Epithelial cell of esophagus (primary cell): Measurements from ENCODE around the gene GAN.
A peak's percentile ranks its signal among the peaks of the same experiment; 100 is the strongest.

ENCODE experiments used
- DNase-seq: peaks from one replicate; pipeline ENCODE4 v3.0.0; 2010; ENCODE audit warnings: low read depth
- H3K4me3 ChIP-seq: 2 replicates; pipeline ENCODE4 v1.5.1; 2011; ENCODE audit warnings: mild to moderate bottlenecking, low read length, control low read depth
- CTCF ChIP-seq: IDR thresholded peaks from 2 replicates; pipeline ENCODE4 v1.5.1; 2011; ENCODE audit warnings: low read depth, mild to moderate bottlenecking, low read length, control low read depth, inconsistent platforms; ENCODE audit not compliant: insufficient read depth; ENCODE audit errors: missing control alignments

Gene GAN

DNA sequence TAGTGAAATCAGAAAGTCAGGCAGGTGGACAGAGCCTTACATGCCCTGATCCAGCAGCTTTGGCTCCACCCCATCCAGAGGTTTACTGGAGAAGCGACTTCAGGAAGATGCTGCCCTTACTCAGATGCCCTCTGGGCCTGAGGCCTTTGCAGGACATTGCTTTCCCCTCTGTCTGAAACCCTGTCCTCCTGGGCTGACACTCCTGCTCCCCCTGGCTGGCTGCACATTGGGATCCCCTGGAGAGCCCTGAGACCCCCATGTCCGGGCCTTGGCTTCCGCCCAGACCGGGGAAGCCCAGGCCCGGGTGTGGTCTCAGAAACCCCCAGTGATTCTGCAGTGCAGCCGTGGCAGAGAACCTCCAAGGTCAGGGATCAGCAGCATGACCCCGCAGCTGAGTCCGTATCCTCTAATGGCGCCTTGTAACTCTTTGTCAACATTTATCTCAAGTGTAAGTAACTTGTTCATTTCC lies 39.7 kb upstream of the GAN start:
- DNase-seq, result peak; percentile 36
- no peak overlapping the region for H3K4me3 ChIP-seq
- no peak for TF ChIP-seq CTCF

- no peak for DNase-seq
- H3K4me3 ChIP-seq, result no peak overlapping the region
- no peak for TF ChIP-seq CTCF
These were observed 39.0 kb upstream of the GAN start for GRCh38 chr16:81275795-81276194.

DNA sequence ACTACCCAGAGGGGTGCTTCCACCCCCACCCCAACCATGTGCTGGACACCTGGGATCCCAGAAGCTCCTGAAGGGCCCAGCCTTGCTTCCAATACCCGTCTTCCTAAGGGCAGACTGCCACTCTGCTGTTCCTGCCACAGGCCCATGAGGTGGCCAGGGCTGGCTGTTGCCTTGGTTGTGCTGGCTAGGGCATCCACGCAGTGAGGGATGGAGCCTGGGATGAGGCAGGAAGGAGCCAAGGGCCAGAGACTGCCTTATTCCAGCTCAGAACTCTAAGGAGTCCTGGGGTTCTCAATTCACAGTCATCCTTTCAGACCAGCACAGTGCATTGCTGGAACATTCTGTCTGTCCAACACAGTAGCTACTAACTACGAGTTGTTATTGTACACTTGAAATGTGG lies 38.4 kb upstream of the GAN start:
- no peak overlapping the region for H3K4me3 ChIP-seq
- DNase-seq, result no peak
- TF ChIP-seq CTCF, result no peak

DNA sequence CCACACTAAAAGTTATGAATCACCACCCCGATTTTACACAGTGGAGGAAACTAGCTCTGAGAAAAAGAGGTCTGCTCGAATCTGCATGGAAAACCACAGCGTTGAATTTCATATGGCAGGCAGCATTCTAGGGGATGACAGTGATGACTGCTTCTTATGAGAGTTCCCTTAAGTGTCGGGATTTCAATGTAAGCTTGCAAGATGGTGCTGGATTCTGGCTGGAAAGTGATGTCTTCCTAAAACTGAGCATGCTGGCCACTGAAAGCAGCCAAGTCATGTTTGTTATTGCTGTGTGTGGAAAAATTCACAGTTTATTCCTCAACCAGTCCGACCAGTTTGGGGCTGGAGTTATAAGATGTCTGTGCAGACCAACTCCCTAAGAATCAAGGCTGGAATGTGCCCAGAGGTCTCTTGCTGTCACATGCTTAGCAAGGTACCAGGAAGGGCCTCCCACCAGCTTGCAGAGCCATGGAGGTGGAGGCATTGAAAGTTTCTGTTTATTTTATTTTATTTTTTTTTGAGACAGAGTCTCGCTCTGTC lies 37.2 kb upstream of the GAN start:
- H3K4me3 ChIP-seq, result no peak overlapping the region
- TF ChIP-seq CTCF, result no peak
- peak; percentile 86 for DNase-seq

- no peak for TF ChIP-seq CTCF
- DNase-seq, result no peak
- no peak overlapping the region for H3K4me3 ChIP-seq
These were observed 36.2 kb upstream of the GAN start for GRCh38 chr16:81278526-81278925.

DNA sequence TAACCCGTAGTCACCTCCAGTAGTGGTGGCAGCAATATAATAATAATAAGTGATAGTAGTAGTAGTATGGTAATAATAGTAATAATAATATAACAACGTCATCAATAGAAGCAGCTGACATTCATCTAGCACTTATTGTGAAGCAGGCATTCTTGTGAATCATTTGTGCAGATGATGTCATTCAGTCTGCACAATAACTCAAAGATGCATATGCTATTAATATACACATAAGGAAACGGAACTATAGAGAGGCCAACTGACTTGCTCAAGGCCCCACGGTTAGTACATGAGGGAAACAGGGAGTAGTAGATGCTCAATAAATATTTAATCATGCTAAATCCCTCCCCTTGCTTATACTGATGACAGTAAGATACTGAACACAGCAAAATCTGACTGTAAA lies 35.4 kb upstream of the GAN start:
- DNase-seq, result peak; percentile 85
- H3K4me3 ChIP-seq, result no peak overlapping the region
- no peak for TF ChIP-seq CTCF

- peak; percentile 36 for DNase-seq
- TF ChIP-seq CTCF, result no peak
- H3K4me3 ChIP-seq, result no peak overlapping the region
These were observed 34.4 kb upstream of the GAN start for GRCh38 chr16:81280393-81280792.
